ENCODE results near the gene SLC25A51. TPM values are rescaled to one million over a fixed set of nuclear protein-coding genes. Genes with fewer than 3 reads are reported as not detected.

The SLC25A51 gene
- total RNA-seq, 1 experiment from 2014 or later = 23.4 TPM

DNA sequence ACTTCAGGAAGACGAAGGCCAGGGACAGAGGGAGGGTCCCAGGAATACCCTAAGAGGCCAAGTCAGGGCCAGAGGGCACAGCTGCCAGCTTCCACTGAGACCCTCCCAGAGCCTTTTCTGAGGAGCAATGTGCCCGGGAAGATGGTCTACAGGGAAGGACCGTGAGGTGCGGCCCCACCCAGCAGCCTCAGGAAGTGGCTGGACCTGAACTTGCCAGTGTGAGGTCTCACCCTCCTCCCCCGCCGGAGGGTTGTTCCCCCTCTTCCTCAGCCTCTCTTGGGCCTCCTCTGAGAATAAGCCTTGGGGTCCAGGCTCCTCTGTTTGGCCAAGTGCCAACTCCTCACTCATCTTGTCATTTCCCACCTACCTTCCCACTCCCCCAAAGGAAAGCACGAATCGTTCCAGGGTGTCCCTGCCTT, 13.4 kb upstream of the SLC25A51 start:
- in situ Hi-C loops (cut with HindIII; ENCODE audit: low pct_unique_long_range_greater_than_20kb, low sequenced_read_pairs) = no loop called here
- no TSS peak for BruUV-seq (replicated peaks)
- TF ChIP-seq, protein P1, sequence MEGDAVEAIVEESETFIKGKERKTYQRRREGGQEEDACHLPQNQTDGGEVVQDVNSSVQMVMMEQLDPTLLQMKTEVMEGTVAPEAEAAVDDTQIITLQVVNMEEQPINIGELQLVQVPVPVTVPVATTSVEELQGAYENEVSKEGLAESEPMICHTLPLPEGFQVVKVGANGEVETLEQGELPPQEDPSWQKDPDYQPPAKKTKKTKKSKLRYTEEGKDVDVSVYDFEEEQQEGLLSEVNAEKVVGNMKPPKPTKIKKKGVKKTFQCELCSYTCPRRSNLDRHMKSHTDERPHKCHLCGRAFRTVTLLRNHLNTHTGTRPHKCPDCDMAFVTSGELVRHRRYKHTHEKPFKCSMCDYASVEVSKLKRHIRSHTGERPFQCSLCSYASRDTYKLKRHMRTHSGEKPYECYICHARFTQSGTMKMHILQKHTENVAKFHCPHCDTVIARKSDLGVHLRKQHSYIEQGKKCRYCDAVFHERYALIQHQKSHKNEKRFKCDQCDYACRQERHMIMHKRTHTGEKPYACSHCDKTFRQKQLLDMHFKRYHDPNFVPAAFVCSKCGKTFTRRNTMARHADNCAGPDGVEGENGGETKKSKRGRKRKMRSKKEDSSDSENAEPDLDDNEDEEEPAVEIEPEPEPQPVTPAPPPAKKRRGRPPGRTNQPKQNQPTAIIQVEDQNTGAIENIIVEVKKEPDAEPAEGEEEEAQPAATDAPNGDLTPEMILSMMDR (IDR thresholded peaks at IDR 0.05) = no peak
- TF ChIP-seq, protein P2, sequence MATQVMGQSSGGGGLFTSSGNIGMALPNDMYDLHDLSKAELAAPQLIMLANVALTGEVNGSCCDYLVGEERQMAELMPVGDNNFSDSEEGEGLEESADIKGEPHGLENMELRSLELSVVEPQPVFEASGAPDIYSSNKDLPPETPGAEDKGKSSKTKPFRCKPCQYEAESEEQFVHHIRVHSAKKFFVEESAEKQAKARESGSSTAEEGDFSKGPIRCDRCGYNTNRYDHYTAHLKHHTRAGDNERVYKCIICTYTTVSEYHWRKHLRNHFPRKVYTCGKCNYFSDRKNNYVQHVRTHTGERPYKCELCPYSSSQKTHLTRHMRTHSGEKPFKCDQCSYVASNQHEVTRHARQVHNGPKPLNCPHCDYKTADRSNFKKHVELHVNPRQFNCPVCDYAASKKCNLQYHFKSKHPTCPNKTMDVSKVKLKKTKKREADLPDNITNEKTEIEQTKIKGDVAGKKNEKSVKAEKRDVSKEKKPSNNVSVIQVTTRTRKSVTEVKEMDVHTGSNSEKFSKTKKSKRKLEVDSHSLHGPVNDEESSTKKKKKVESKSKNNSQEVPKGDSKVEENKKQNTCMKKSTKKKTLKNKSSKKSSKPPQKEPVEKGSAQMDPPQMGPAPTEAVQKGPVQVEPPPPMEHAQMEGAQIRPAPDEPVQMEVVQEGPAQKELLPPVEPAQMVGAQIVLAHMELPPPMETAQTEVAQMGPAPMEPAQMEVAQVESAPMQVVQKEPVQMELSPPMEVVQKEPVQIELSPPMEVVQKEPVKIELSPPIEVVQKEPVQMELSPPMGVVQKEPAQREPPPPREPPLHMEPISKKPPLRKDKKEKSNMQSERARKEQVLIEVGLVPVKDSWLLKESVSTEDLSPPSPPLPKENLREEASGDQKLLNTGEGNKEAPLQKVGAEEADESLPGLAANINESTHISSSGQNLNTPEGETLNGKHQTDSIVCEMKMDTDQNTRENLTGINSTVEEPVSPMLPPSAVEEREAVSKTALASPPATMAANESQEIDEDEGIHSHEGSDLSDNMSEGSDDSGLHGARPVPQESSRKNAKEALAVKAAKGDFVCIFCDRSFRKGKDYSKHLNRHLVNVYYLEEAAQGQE (IDR thresholded peaks at IDR 0.05; ENCODE audit: insufficient read depth in 1 of 2, low read depth in 2 of 2, low read length in 1 of 2) = no peak
- TF ChIP-seq SIN3A (IDR thresholded peaks at IDR 0.05; ENCODE audit: borderline replicate concordance, insufficient read depth, low read depth, low read length) = no peak
- TF ChIP-seq TCF7L2 (IDR thresholded peaks at IDR 0.05; ENCODE audit: low read depth, low read length) = no peak
- TF ChIP-seq POLR2AphosphoS5 (IDR thresholded peaks at IDR 0.05; ENCODE audit: low read depth, low read length) = no peak
- no peak overlapping the region for H3K4me3 ChIP-seq (ENCODE audit: low read depth in 2 of 2, low read length in 2 of 2)
- CTCF ChIA-PET = no interaction called here
- ATAC-seq = no peak
- H3K36me3 ChIP-seq (ENCODE audit: control insufficient read depth, insufficient read depth, low read length) = no peaks in the 10 kb centered on the region; the same call in none of the 2 replicates
- H3K4me1 ChIP-seq (ENCODE audit: control insufficient read depth, insufficient read depth, low read length) = peaks cover 27% of the 10 kb centered on the region
- H3K27me3 ChIP-seq (ENCODE audit: control insufficient read depth, insufficient read depth, low read length) = no peaks in the 10 kb centered on the region
- intact Hi-C loops (cut with micrococcal nuclease; ENCODE audit: unreplicated experiment) = no loop called here
- no peaks in the 10 kb centered on the region for H3K9me3 ChIP-seq (ENCODE audit: control insufficient read depth, insufficient read depth, low read depth, low read length)
- POLR2A ChIA-PET = no interaction called here
- H3K27ac ChIP-seq (ENCODE audit: low read length) = peak overlapping the region; percentile 17; the same call in 1 of the 2 replicates
- no peak for DNase-seq (ENCODE audit: low read depth, low spot score)

DNA sequence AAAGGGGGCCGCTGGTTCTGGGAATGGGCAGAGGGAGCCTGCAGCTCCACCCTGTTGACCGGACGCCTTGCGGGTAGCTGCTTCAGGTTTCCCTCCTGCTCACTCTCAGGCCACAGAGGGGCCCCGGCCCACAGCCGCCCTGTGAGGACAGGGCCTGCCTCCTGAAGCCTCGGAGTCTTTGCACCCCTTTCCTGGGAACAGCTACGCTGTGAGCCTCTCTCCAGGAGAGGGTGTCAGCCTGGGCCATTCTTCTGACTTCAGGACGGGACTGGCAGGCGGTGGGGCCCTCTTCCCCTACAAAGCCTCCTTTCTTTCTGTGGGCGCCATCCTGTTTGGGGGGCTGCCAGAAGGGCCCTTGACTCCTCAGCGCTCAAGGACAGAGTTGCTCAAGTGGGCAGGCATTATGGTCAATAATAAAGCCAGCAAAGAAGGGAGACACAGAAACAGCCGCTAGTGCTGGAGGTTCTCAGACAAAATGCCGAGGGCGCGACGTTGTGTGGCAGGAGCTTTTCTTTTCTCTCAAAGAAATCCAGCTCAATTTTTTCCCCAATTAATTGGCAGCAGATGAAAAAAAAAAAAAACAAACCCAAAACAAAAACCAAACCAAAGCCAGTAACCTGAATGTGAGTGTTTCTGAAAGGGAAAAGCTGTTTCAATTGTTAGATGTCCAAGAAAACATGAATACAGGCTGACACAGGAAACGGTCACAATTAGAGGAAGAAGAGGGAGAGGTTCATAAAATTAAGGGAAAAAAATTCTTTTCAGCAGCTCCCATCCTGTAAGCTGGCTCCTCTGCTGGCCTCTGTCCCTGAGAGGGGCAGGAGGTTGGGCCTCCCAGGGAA, 12.8 kb upstream of the SLC25A51 start:
- in situ Hi-C loops (cut with HindIII; ENCODE audit: low pct_unique_long_range_greater_than_20kb, low sequenced_read_pairs) = no loop called here
- POLR2A ChIA-PET = interaction anchor here (0.6 to 0.8 kb wide), 2 partner anchors 10 to 55 kb away, joined by 5 to 7 read pairs; no protein-coding TSS in a partner anchor
- H3K9me3 ChIP-seq (ENCODE audit: control insufficient read depth, insufficient read depth, low read depth, low read length) = no peaks in the 10 kb centered on the region
- ATAC-seq = no peak
- TF ChIP-seq, protein P2 (IDR thresholded peaks at IDR 0.05; ENCODE audit: insufficient read depth in 1 of 2, low read depth in 2 of 2, low read length in 1 of 2) = no peak
- no peak for TF ChIP-seq POLR2AphosphoS5 (IDR thresholded peaks at IDR 0.05; ENCODE audit: low read depth, low read length)
- TF ChIP-seq SIN3A (IDR thresholded peaks at IDR 0.05; ENCODE audit: borderline replicate concordance, insufficient read depth, low read depth, low read length) = no peak
- TF ChIP-seq, protein P1 (IDR thresholded peaks at IDR 0.05) = no peak
- no peak for TF ChIP-seq TCF7L2 (IDR thresholded peaks at IDR 0.05; ENCODE audit: low read depth, low read length)
- intact Hi-C loops (cut with micrococcal nuclease; ENCODE audit: unreplicated experiment) = no loop called here
- peaks cover 27% of the 10 kb centered on the region for H3K4me1 ChIP-seq (ENCODE audit: control insufficient read depth, insufficient read depth, low read length)
- no peak overlapping the region for H3K27ac ChIP-seq (ENCODE audit: low read length)
- H3K4me3 ChIP-seq (ENCODE audit: low read depth in 2 of 2, low read length in 2 of 2) = no peak overlapping the region
- CTCF ChIA-PET = no interaction called here
- no peaks in the 10 kb centered on the region for H3K27me3 ChIP-seq (ENCODE audit: control insufficient read depth, insufficient read depth, low read length)
- no peak for DNase-seq (ENCODE audit: low read depth, low spot score)
- no peaks in the 10 kb centered on the region; the same call in none of the 2 replicates for H3K36me3 ChIP-seq (ENCODE audit: control insufficient read depth, insufficient read depth, low read length)
- no TSS peak for BruUV-seq (replicated peaks)
